GM18505 (cell line): ENCODE results near the gene LRCH4.
"Not testable (repeated sequence)": the region's sequence is repeated elsewhere in the genome, so short reads cannot be mapped to it uniquely, and the experiment has no call there.

Experiments
- ATAC-seq: cut with Tn5 transposase; IDR thresholded peaks from one replicate; pipeline ENCODE4 v1.9.1; 2021; ENCODE audit not compliant: unreplicated experiment
- POLR2A ChIP-seq: IDR thresholded peaks from 4 replicates; pipeline ENCODE4 v1.6.1; 2011; ENCODE audit warnings: borderline replicate concordance; ENCODE audit not compliant: insufficient read depth, insufficient read length; ENCODE audit errors: extremely low read depth

The LRCH4 gene

DNA sequence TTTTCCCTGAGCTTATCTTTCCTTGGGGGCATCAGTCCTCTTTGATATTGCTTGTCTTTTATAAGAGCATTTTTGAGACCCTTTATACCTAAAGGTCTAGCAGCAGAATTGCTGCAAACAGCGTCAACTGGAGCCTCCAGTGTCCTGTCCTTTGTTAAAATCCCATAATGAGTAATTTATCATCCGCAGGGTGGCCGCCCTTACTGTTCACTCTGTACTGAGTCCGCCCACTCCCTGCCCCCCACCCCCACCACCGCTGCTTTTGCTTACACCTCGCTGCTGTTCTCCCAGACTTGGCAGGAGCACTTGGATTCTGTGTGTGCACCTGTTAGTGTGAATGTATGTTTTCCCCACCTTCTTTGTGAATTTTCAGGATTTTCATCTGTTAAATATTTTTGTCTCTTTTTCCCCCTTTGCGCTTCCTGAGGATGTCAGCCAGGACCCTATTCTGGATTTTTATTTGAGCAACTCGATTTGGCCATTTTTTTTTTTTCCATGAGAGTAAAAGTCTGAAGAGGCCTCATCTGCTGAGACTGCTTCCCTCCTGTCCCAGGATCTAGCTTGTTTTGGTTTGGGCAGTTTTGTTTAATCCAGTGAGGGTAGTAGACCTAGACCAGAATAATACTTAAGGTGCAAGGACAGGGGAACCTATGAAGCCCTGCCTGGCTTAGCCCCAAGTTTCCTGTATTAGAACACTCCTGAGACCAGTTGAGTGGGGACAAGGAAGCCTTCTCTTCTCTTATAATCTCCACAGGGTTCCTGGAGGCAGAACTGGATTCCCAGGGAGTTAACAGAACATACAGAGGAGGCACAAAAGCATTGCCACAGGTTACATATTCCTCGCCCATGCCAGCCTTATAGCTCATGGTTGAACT is 38.8 kb downstream of the LRCH4 start:
- TF ChIP-seq POLR2A = no peak
- no peak for ATAC-seq

- TF ChIP-seq POLR2A = peak; percentile 59
- no peak for ATAC-seq
These were observed 39.6 kb downstream of the LRCH4 start for GRCh38 chr7:100546129-100546925.

DNA sequence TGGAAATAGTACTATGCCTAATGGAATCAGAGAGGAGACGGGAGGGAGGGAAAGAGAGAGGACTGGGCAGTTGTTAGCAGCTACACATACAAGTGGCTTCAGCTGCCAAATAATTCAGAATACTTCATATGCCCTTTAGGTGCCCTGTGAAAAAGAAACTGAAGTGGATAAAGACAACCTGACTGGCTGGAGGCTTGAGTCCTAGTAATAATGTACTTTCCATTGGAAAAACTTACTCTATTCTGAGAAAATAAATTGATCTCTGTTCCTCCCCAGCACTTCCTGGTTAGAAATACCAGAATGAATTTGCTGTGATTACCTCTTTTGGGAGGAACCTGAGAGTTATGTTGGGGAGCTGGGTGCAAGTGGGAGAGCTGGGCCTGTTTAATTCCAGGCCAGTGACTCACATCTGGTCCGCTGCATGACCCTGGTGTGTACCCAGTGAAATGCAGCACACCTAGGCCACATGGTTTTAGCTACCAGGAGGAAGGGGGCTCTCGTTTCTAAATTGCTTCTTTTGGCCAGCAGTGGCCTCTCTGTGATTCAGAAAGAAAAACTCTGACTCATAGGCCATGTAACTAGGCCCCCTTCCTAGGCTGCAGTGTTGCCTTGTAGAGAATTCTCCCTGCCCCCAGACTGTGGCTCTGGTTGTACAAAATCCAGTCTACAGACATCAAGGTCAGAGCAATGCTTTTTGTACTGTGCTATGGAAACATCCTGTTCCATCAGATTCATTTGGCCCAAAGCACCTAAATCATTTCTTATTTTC is 40.4 kb downstream of the LRCH4 start:
- no peak for ATAC-seq

DNA sequence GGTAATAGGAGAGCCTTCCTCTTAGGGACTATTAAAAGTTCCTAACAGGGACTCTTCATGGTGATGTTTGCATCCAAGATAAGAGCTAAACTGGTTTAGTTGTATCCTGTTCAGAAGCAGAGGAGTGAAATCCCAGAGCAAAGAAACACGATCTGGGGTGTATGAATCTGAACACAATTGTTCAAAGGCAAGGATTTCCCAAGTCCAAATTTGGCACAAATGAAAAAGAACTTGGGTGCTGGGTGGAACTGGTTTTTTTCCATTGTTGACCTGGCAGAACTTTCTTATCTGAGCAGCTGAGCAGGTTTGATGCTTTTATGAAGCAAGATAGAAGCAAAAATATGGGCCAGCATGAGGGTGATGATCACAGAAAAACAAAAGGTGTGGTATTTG is 41.0 kb downstream of the LRCH4 start:
- TF ChIP-seq POLR2A = no peak
- ATAC-seq = no peak

More for the DNA sequence above, 40.4 kb downstream of the LRCH4 start:
- TF ChIP-seq POLR2A = peak; percentile 65

DNA sequence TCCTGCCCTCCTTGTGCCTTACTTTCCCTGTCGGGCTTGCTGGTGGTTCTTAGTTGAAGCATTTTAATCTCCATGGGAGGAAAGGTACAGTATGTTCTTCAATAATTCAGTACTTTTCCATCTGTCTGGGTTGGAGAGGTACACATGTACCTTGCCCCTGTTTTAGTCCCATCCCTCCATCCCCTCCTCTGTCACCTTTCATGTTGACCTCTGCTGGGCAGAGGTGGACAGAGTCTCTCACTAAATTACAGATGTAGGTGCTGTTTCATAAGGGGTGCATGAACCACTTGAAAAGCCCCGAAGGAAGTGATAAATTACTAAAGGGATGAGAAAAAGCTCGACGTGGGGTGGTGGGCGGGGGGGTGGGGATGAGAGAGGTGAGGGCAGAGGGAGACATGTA is 41.5 kb downstream of the LRCH4 start:
- TF ChIP-seq POLR2A = no peak
- ATAC-seq = no peak

- ATAC-seq = no peak
- no peak for TF ChIP-seq POLR2A
These were observed 42.3 kb downstream of the LRCH4 start for GRCh38 chr7:100543586-100543985.

- ATAC-seq = not testable (repeated sequence)
These were observed 44.6 kb downstream of the LRCH4 start for GRCh38 chr7:100541309-100541708.

DNA sequence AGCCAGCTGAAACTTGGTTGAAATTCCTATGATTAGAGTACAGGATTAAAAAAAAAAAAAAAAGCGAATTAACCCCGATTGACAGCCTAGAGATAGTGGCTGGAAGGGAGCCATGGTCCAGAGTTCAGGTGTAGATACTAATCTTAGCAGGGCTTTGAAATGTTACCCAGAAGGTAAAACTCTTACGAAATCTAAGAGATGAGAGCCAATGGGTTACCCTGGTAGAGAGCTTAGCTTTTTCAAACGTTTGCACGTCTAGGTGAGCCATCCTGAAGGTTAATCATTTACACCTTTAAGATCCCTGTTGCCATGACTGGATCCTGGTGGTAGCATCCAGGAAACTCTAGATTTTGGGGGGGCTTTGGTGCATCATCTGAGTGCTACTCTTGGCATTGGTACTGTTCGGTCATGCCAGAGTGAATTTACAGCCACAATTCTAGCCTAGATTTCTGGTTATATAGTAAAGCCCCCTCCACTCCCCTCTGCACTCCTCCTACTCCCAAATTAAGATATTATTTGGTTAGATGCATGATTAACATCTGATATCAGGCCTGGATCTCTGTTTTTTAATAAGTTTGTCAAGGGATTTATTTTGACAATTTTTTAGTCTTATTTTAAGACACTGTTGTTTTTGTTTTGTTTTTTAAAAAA is 45.7 kb downstream of the LRCH4 start:
- no peak for ATAC-seq
- no peak for TF ChIP-seq POLR2A

DNA sequence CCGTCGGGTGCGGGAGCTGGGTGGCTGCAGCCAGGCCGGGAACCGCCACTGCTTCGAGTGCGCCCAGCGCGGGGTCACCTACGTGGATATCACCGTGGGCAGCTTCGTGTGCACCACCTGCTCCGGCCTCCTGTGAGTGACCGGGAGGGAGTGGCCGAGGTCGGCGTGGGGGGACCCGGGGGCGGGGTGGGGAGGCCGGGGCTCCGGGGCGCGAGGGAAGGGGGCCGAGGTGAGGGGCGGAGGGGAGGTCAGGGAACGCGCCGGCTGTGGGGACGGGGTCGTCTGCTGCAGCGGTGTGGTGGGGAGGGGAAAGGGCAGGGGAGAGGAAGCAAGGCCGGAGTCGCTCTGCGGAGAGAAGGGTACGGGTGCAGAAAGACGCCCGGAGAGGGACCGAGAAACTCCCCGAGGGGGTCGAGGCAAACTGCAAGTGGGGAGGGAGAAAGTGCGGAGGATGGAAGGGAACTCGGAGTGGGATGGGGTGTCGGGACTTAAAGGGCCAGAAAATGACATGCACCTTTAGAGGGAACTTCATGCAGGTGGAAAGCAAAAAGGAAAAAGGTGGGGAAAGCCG is 46.4 kb downstream of the LRCH4 start:
- TF ChIP-seq POLR2A = no peak
- ATAC-seq = no peak

GRCh38 chr7:100538654-100539435 is 47.1 kb downstream of the LRCH4 start, which contains the start of gene AGFG2:
Gene AGFG2 (plus strand): TSS chr7:100539203. CDS start chr7:100539347, 144 bp downstream.
- peak; percentile 85 for TF ChIP-seq POLR2A
- peak; percentile 92 for ATAC-seq

- no peak for TF ChIP-seq POLR2A
These were observed 47.6 kb downstream of the LRCH4 start for GRCh38 chr7:100538348-100538653.

DNA sequence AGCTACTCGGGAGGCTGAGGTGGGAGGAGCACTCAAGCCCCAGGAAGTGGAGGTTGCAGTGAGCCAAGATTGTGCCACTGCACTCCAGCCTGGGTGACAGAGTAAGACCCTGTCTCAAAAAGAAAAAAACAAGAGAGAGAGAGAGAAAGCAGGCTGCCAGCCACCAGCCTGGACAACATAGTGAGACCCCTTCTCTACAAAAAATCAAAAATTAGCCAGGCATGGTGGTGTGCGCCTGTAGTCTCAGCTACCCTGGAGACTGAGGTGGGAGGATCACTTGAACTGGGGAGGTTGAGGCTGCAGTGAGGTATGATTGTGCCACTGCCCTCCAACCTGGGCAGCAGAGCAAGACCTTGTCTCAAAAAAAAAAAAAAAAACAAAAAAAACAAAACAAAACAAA is 49.2 kb downstream of the LRCH4 start:
- ATAC-seq = not testable (repeated sequence)

More at GRCh38 chr7:100538348-100538653, 47.6 kb downstream of the LRCH4 start:
- no peak for ATAC-seq

GRCh38 chr7:100535982-100536381 is 49.9 kb downstream of the LRCH4 start:
- not testable (repeated sequence) for ATAC-seq
